GM18517 (cell line): Measurements from ENCODE around the gene CHST11.

Experiments
- ATAC-seq: cut with Tn5 transposase; IDR thresholded peaks from one replicate; pipeline ENCODE4 v1.9.1; 2021; ENCODE audit warnings: mild to moderate bottlenecking, moderate library complexity; ENCODE audit not compliant: unreplicated experiment

Gene CHST11

GRCh38 chr12:104427547-104427938 lies 29.2 kb upstream of the CHST11 start:
- no peak for ATAC-seq

- no peak for ATAC-seq
Observed at GRCh38 chr12:104433061-104433460, 23.7 kb upstream of the CHST11 start.

GRCh38 chr12:104434129-104434528 lies 22.6 kb upstream of the CHST11 start:
- ATAC-seq: no peak

- no peak for ATAC-seq
Observed at GRCh38 chr12:104435175-104435574, 21.6 kb upstream of the CHST11 start.

- no peak for ATAC-seq
Observed at GRCh38 chr12:104435765-104436164, 21.0 kb upstream of the CHST11 start.

GRCh38 chr12:104436790-104437189 lies 20.0 kb upstream of the CHST11 start:
- ATAC-seq: no peak

- no peak for ATAC-seq
Observed at GRCh38 chr12:104438134-104438533, 18.6 kb upstream of the CHST11 start.

GRCh38 chr12:104439137-104439536 lies 17.6 kb upstream of the CHST11 start:
- no peak for ATAC-seq

GRCh38 chr12:104443008-104443407 lies 13.7 kb upstream of the CHST11 start:
- no peak for ATAC-seq

- no peak for ATAC-seq
Observed at GRCh38 chr12:104446646-104447421, 9.9 kb upstream of the CHST11 start.

GRCh38 chr12:104448031-104448430 lies 8.7 kb upstream of the CHST11 start:
- no peak for ATAC-seq

GRCh38 chr12:104448451-104448850 lies 8.3 kb upstream of the CHST11 start:
- no peak for ATAC-seq

- no peak for ATAC-seq
Observed at GRCh38 chr12:104450700-104451099, 6.0 kb upstream of the CHST11 start.

- ATAC-seq: no peak
Observed at GRCh38 chr12:104452087-104452486, 4.7 kb upstream of the CHST11 start.

GRCh38 chr12:104453133-104453532 lies 3.6 kb upstream of the CHST11 start:
- no peak for ATAC-seq

- no peak for ATAC-seq
Observed at GRCh38 chr12:104454997-104455396, 1.8 kb upstream of the CHST11 start.

GRCh38 chr12:104455578-104456416 lies 951 bp upstream of the CHST11 start:
- ATAC-seq: no peak

- ATAC-seq: peak; percentile 32
Observed at GRCh38 chr12:104456950-104457745, 400 bp downstream of the CHST11 start.

GRCh38 chr12:104457746-104458693 lies 1.3 kb downstream of the CHST11 start:
- ATAC-seq: no peak

- ATAC-seq: no peak
Observed at GRCh38 chr12:104458694-104459367, 2.1 kb downstream of the CHST11 start.
